GM18867 (cell line): ENCODE data around the gene HP.
A peak's percentile ranks its signal among the peaks of the same experiment; 100 is the strongest.
"Not testable (repeated sequence)": the region's sequence is repeated elsewhere in the genome, so short reads cannot be mapped to it uniquely, and the experiment has no call there.

Experiments used
- ATAC-seq: cut with Tn5 transposase; IDR thresholded peaks from one replicate; pipeline ENCODE4 v1.9.1; 2021; ENCODE audit warnings: mild to moderate bottlenecking, moderate library complexity; ENCODE audit not compliant: unreplicated experiment

The HP gene, protein sequence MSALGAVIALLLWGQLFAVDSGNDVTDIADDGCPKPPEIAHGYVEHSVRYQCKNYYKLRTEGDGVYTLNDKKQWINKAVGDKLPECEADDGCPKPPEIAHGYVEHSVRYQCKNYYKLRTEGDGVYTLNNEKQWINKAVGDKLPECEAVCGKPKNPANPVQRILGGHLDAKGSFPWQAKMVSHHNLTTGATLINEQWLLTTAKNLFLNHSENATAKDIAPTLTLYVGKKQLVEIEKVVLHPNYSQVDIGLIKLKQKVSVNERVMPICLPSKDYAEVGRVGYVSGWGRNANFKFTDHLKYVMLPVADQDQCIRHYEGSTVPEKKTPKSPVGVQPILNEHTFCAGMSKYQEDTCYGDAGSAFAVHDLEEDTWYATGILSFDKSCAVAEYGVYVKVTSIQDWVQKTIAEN

DNA sequence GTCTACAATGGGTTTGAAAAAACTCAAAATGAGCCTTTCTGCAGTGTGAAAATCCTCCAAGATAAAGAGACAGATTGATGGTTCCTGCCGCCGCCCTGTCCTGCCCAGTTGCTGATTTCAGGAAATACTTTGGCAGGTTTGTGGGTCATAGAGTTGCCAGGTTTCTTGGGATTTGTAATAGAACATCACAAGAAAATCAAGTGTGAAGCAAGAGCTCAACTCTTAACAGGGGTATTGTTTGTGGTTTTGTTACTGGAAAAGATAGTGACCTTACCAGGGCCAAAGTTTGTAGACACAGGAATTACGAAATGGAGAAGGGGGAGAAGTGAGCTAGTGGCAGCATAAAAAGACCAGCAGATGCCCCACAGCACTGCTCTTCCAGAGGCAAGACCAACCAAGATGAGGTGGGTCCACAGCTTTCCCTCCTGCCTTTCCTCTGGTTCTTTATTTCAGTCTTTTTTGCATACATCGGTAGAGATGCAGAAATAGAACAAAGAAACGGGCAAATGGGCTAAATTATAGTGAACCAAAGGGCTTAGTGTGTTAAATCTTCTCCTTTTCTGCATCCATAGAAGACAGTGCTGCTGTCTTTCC is at the start of gene HP:
TSS of gene HP (plus strand) at position 252 of the 594 bp plus-strand sequence. CDS start at position 400, 148 bp downstream.
- ATAC-seq = not testable (repeated sequence)

DNA sequence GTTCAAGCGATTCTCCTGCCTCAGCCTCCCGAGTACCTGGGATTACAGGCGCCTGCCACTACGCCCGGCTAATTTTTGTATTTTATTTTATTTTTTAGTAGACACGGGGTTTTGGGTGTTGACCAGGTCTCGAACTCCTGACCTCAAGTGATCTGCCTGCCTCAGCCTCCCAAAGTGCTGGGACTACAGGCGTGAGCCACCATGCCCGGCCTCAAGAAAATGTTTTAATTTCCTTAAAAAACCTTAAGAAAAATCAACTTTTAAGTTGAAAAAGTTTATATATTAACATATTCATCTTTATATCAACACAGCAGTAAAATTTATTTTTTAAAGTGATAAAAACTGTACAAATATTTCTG is 46.3 kb upstream of the HP start:
- ATAC-seq = not testable (repeated sequence)

DNA sequence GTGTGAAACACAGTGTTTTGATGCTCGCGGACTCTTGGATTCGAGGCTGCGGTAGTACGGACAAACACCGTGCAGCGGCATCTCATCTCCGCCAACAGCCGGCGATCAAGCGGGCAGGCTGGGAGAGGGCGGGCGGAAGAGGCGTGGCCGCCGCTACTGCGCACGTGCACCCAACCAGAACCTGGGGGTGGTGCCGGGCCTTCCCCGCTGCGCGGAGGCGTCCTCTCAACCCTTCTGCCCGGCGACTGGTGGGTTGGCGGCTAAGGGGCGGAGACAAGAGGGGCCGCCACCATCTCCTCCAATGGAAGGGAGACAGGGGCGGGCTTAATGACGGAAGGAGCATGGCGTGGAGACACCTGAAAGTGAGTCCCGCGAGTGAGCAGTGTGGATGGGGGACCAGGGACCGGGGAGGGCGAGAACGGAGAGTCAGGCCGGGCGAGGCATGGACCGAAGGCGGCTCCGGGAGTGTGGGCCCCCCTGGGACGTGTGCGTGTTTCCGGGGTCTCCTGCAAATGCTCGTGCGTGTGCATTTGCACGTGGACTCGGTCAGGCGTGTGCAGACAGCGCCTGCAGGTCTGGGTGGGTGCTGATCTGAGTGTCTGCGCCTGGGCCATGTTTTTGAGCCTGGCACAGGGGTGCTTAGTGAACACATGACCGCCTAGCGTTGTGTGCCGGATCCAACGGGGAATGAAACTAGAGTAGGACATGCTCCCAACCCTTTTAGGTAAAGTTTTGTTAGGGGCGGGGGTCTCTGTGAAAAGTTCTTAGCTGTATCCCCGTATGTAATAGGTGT is 45.7 kb upstream of the HP start, which contains the start of gene DHODH:
TSS of gene DHODH (plus strand) at position 321 of the 793 bp plus-strand sequence. CDS start at position 342, 21 bp downstream.
- ATAC-seq = peak; percentile 98

DNA sequence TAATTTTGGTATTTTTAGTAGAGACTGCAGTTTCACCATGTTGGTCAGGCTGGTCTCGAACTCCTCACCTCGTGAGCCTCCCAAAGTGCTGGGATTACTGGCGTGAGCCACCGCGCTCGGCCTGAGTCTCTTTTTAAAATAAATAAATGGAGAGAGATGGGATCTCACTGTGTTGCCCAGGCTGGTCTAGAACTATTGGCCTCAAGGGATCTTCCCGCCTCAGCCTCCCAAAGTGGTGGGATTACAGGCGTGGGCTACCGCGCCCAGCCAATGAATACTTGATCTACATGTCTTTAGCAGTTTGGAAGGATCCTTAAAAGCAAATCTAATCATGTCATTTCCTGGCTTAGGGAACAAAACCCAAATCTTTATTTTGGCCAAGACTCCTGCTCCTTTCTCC is 44.5 kb upstream of the HP start:
- no peak for ATAC-seq

DNA sequence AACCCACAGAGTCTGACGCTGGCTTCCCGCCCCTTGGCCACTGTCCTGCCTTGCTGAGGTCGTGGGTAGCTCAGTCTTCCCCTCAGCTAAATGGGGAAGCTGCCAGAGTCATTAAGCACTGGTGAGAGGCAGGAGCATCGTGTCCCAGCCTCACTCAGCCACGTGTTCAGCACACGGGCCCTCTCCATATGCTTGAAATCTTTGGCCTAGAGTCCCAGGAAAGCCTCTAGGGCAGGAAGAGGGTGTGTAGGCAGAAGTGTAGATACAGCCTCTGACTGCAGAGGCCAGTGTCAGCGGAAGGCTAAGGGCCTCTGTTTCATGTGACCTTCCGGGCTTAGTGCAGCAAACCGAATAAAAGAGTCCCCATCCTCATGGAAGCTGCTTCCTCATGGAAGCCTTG is 41.7 kb upstream of the HP start:
- ATAC-seq = no peak

DNA sequence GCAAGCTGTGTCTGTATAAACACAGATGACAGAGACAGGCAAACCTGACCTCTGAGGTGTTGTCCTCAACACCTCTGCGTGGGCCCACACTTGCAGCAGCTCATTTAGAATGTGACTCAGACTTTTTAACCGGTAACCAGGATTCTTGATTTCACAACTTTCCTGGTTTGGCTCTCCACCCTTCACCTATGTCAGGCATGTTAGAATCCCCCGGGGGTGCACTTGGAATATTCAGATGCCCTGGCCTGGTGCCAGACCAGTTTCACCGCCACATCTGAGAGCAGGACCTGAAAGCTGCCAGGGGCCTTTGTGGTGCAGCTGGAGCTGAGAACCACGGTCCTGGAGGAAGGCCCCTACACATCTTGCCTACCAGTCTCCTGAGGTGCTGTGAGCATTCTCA is 40.9 kb upstream of the HP start:
- no peak for ATAC-seq

DNA sequence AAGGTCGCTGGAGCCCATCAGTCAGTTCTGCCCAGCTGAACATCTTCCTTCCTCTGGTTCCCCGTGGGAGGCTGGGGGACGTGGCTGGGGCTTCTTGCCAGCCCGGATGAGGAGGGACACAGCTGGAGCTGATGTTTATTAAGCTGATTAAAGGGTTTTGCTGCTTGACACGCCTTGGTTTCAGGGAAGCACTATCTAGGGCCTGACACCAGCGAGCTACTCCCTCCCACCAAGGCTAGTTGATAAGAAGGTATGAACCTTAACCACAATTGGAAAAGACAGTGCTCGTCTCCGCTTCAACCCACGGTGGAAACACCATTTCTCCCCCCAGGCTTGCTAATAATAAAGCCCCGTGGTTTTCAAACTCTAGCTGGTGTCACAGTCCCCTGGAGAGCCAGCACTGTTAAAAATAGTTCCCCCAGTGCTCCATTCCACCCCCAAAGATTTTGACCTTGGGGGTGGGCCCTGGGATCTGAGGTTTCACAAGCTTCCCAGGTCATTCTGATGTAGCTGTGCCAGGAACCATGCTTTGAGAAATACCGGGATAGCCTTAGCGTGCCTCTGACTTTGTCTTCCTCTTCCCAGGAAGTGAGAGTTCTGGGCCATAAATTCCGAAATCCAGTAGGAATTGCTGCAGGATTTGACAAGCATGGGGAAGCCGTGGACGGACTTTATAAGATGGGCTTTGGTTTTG is 40.3 kb upstream of the HP start:
- ATAC-seq = no peak

DNA sequence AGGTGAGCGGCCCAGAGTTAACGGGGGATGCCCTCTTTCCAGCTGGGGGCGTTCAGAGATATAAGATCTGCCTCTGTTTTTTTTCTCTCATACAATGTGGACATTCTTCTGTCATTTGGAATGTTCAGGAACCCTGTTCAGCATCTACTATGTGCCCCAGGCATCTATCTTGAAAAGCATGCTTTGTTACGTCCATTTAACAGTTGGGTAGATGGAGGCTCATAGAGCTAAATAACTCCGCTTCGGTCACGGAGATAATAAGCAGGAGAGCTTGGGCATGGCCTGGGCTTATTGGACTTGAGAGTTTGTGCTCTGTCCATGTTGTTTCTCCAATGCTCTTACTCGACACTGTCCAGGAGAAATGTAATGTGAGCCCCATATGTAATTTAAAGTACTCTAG is 39.6 kb upstream of the HP start:
- no peak for ATAC-seq

DNA sequence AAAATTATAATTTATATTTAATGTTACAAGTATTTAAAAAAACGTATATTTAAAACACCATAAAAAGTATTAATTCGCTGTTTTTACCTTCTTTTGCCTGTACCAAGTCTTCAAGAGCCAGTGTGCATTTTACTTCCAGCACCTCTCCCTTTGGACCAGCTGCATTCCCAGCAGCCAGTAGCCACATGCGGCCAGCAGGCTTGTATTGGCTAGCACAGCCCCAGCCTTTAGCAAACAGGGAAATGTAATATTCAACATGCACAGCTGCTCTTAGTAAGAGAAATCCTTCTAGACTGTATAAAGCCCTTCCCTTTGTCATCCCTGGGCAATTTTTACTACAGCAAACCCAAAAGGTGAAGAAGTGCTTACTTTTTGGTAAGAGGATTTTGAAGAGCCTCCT is 39.2 kb upstream of the HP start:
- ATAC-seq = no peak

DNA sequence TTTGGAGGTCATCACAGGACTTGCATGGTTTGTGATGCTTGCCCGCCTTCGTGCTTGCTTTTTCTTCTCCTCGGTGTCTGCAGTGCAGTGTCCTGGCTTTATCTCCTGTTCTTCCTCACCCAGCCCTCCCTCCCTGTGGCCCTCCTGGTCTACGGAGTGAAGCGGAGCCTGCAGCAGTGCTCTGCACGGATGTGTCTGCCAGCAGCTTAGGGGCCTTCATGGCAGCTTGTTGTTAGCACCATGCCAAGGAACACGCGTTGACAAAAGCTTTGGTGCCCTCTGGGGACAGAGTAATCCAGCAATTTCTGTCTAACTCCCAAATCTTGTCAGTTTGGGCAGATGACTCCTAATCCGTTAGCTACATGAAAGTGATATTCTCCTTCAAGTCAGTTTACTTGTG is 35.8 kb upstream of the HP start:
- no peak for ATAC-seq

DNA sequence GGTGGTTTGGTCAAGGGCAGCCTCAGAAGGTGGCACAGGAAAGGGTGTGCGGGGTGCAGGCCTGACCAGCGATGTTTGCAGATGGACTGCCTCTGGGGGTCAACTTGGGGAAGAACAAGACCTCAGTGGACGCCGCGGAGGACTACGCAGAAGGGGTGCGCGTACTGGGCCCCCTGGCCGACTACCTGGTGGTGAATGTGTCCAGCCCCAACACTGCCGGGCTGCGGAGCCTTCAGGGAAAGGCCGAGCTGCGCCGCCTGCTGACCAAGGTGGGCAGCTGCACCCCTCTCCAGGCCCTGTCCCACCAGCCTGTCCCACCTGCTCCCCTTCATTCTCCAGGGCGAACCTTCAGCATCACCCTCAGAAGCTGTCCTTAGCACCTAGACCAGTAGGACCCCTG is 33.3 kb upstream of the HP start:
- no peak for ATAC-seq

DNA sequence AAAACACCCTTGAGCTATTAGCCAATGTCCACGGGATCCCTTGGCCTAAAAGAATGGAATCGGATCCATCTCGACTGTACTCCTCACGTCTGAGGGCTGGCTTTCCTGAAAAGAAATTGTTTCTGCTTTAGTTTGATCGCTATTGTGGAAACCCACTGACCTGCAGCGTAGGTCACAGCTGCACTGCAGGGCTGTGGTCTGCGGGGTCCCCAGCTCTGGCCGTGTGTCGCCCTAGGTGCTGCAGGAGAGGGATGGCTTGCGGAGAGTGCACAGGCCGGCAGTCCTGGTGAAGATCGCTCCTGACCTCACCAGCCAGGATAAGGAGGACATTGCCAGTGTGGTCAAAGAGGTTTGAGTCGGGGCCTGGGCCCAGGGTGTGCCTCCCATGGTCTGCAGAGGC is 32.2 kb upstream of the HP start:
- no peak for ATAC-seq

DNA sequence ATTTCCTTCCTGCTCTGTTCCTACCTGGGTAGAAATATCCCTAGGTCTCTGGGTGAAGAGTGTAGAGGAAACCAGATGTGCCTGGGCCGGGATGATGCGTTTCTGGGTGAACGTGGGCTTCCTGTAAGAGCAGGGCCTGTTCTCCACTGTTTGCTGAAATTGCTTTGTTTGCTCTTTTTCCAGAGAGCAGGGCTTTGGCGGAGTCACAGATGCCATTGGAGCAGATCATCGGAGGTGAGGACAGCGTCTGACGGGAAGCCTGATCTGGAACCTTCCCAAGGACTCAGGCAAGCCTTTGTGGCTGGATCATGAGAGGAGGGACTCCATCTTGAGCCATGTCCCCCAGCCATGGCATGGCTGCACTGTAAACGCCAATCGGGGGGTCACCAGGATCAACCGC is 30.3 kb upstream of the HP start:
- no peak for ATAC-seq

DNA sequence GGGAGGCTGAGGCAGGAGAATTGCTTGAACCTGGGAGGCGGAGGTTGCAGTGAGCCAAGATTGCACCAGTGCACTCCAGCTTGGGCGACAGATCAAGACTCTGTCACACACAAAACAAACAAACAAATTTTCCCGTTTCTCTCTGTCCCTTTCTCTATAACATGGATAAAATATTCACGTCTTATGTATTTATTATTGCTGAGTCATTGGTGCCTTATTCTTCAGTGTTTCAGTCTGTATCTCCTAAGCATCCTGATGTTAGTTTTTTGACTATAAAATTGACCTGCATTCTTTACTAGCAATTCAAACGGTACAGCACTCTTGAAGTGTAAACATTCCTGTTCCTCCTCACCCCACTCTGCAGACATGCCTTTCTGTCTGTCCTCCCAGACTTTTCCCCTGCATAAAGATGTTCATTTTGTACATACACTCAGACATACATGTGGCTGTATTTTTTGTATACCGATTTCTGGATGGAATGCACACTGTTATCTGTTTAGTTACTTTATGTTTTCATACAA is 29.4 kb upstream of the HP start:
- ATAC-seq = no peak

DNA sequence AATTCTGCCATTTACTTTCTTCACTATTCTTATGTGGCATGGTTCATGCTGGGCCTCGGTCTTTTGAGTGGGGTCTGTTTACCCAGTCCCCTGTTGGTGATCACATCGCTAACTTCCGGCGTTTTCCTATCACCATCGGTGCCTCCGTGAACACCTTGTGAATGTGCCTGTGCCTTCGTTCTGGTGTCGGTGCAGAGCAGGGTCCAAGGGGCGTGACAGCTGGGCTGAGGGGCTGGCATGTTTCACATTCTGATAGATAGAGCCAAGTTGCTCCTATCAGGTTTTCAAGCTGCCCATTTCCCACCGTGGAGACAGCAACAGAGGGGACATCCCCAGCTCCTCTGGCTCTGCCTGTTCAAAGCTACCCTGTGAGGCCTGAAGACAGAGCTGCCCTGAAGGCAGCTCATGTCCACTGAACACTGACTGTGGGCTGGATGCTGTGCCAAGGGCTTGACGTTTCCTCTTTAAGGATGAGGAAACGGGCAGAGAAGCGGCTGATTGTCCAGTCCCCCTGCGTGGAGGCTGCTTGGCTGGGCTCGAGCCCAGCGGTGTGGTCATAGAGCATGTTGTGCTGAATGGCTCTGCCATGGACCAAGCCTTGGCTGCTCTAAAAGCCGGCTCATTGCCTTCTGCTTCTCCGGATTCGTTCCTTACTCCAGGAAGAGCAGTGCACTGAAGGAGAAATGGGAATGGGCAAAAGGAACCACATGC is 28.7 kb upstream of the HP start:
- no peak for ATAC-seq

DNA sequence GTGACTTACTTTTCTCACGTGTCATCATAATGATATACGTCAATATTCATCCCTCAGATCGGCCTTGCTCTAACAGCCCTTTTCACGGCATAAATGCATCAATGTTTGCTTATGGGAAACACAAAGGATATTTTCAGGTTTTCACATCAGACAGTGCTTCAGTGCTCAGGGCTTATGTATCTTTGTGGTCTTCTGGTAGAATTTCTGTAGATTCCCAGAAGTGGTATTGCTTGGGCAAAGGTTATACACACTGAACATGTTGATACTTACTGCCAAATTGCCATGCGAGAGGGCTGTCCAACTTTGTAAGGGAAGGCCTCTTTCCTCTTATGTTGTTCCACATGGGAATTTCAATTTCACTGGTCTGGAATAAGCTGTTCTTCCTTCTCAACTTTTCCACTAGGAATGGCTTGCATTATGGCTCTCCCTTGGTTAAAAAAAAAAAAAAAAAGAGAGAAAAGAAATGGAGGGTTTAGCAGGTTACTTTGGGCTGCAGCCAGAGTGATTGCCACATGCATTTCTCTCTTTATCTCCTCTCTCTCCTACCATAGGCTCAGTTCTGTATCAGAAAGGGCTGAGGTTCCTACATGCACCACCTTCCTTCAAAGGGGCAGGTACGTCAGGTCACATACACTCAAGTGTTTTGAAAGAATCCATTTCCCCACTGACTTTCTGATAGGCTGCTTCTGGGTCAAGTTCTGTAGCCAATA is 26.5 kb upstream of the HP start:
- ATAC-seq = no peak

DNA sequence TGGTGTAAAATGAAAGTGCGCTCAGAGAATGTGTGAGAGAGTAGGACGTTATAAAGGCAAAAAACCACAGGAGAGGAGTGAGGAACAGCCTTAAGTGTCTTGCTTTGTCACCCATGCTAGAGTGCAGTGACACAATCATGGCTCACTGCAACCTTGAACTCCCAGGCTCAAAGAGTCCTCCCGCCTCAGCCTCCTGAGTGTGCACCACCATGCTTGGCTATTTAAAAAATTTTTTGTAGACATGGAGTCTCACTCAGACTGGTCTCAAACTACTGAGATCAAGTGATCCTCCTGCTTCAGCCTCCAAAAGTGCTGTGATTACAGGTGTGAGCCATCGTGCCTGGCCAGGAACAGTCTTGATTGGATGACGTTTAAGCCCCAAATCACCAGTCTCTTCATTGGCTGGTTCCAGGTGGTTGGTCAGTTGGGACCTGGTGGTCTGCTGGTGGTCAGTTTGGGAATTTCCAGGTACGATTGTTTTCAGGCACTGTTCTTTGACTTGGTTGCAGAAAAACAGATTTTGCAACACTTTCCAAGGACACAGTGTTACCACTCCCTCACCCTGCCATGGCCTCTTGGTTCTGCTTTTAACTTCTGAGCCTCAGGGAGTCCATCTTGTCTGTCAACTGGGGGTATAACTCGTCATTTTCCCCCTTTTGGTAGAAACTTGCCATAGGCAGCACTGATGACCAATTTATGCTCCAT is 24.6 kb upstream of the HP start:
- no peak for ATAC-seq

DNA sequence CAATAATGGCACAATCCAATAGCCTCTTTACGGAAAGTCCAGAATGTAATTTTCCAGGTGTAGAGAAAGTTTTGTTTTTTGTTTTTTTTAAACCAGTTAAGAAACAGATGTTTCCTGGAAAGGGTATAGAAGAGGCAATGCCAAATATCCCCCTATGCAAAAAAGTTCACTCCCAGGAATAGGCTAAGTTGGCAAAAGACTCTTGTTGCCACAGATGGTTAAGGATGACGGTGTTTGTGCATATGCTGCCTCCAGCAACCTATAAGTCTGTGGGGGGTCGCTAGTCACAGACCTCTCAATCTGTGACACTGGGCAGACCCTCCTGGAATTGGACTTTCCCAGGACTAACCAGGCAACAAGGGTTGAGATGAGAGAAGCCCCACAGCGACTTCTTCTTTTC is 20.9 kb upstream of the HP start:
- ATAC-seq = no peak

DNA sequence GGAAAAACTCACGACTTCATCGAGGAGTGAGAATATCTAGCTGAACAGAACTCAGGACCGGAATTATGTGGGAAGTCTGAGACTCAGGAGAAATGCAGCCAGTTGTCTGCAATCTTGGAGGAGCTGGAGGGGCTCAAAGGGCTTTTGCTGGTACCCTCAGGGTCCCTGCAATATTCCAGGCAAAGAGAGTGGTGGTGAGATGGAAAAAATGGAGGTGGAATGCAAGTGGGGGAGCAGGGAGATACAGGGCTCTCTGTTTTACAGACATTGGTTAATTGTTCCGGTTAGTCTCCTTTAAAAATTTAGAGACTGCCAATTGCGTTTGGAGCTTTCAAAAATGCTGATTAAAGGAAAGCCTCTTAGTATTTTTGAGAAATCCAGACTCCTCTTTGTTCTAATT is 18.2 kb upstream of the HP start:
- ATAC-seq = no peak
